B cell (primary cell): ENCODE measurements around the gene SH3RF3.

Experiments used
- CTCF ChIP-seq: fragments of 200-600 bp; IDR thresholded peaks from one replicate; pipeline ENCODE4 v1.8.0; 2022; ENCODE audit warnings: antibody characterized with exemption, mild to moderate bottlenecking
- EZH2 ChIP-seq: IDR thresholded peaks from 2 replicates; pipeline ENCODE4 v1.6.1; 2012; ENCODE audit warnings: borderline replicate concordance, low read depth, mild to moderate bottlenecking, moderate library complexity, low read length; ENCODE audit not compliant: insufficient read depth, poor library complexity, severe bottlenecking

GRCh38 chr2:109475531-109476210 is 346.7 kb downstream of the SH3RF3 start:
- TF ChIP-seq CTCF = no peak
- no peak for TF ChIP-seq EZH2
